Measurements from ENCODE around the gene MAN2B2.

GRCh38 chr4:6591313-6591712 is 16.3 kb downstream of the MAN2B2 start:
- TF ChIP-seq CTCF (conservative IDR thresholded peaks at IDR 0.05; ENCODE audit: low read length) = no peak
- no peak for TF ChIP-seq EZH2phosphoT487 (IDR thresholded peaks at IDR 0.05; ENCODE audit: borderline replicate concordance, low read depth, low read length)
